ENCODE data around the gene SPATS2L. TPM values are rescaled to one million over a fixed set of nuclear protein-coding genes. Genes with fewer than 3 reads are reported as not detected.

SPATS2L gene
- total and polyA plus RNA-seq, 2 donors (not counting 1 experiment from before 2014, with no cell fraction given) = 0.27 to 0.44 TPM

GRCh38 chr2:200448455-200448854 lies 142.0 kb downstream of the SPATS2L start:
- peaks cover 34% of the 10 kb centered on the region for H3K4me1 Mint-ChIP-seq
- CTCF ChIA-PET = interaction anchor here (1.4 kb wide), 1 partner anchor 35 kb away, joined by 3 read pairs; no protein-coding TSS in a partner anchor
- POLR2A ChIA-PET = no interaction called here
- ATAC-seq (ENCODE audit: low read depth) (no peak), DNase-seq (no peak)
- Histone ChIP-seq H2AFZ (ENCODE audit: insufficient read depth, low read depth, low read length, poor library complexity, severe bottlenecking) (no peak overlapping the region), H3K27me3 (replicated peaks in 1 of 4; ENCODE audit: control extremely low read depth in 1 of 4, control insufficient read depth in 3 of 4, insufficient read depth in 4 of 4, low read length in 3 of 4) (no peaks in the 10 kb centered on the region), H3K4me3 (ENCODE audit: control extremely low read depth in 1 of 5, extremely low read depth in 1 of 5, insufficient read depth in 1 of 5, low read depth in 2 of 5, low read length in 4 of 5) (no peak overlapping the region), H3K9me3 (ENCODE audit: control extremely low read depth in 1 of 3, control insufficient read depth in 2 of 3, insufficient read depth in 1 of 3, low read length in 2 of 3) (no peaks in the 10 kb centered on the region), H3K4me2 (replicated peaks; ENCODE audit: low read depth, low read length, poor library complexity, severe bottlenecking) (no peak overlapping the region), H3K27ac (ENCODE audit: low read length in 2 of 2) (no peak overlapping the region), H3K9ac (ENCODE audit: low read length) (no peak overlapping the region), H3K4me1 (ENCODE audit: control insufficient read depth in 2 of 2, insufficient read depth in 2 of 2, low read length in 2 of 2) (peaks cover 26 to 33% of the 10 kb centered on the region in 2 donors), H3K36me3 (replicated peaks in 1 of 2; ENCODE audit: control extremely low read depth in 1 of 2, control insufficient read depth in 1 of 2, extremely low read depth in 1 of 2, insufficient read depth in 2 of 2, low read length in 1 of 2) (no peaks in the 10 kb centered on the region), H4K20me1 (ENCODE audit: control insufficient read depth, insufficient read depth, low read length, poor library complexity, severe bottlenecking) (no peaks in the 10 kb centered on the region), H3K79me2 (ENCODE audit: control insufficient read depth, insufficient read depth, low read length) (no peaks in the 10 kb centered on the region)
- no peak overlapping the region for H3K4me3 Mint-ChIP-seq
- no peaks in the 10 kb centered on the region for H3K9me3 Mint-ChIP-seq (ENCODE audit: insufficient read depth)
- TF ChIP-seq CTCF (IDR thresholded peaks at IDR 0.05) = no peak
- no peak for TF ChIP-seq EZH2 (IDR thresholded peaks at IDR 0.05; ENCODE audit: borderline replicate concordance, insufficient read depth, low read depth, low read length, poor library complexity, severe bottlenecking)
- H3K27me3 Mint-ChIP-seq = peaks cover 8% of the 10 kb centered on the region
- H3K27ac Mint-ChIP-seq = no peak overlapping the region
- intact Hi-C loops (cut with micrococcal nuclease) = no loop called here

GRCh38 chr2:200449149-200449548 lies 142.7 kb downstream of the SPATS2L start:
- no peak for ATAC-seq (ENCODE audit: low read depth)
- Mint-ChIP-seq H3K4me3 (no peak overlapping the region), H3K27me3 (peaks cover 4% of the 10 kb centered on the region), H3K27ac (no peak overlapping the region), H3K9me3 (ENCODE audit: insufficient read depth) (no peaks in the 10 kb centered on the region), H3K4me1 (peaks cover 34% of the 10 kb centered on the region)
- no peak overlapping the region for H3K4me3 ChIP-seq (ENCODE audit: control extremely low read depth in 1 of 5, extremely low read depth in 1 of 5, insufficient read depth in 1 of 5, low read depth in 2 of 5, low read length in 4 of 5)
- TF ChIP-seq EZH2 (IDR thresholded peaks at IDR 0.05; ENCODE audit: borderline replicate concordance, insufficient read depth, low read depth, low read length, poor library complexity, severe bottlenecking) = no peak
- no peak for TF ChIP-seq CTCF (IDR thresholded peaks at IDR 0.05)
- 30% methylated on average over 3 of the region's 4 CpGs for WGBS (ENCODE audit: insufficient coverage)
- H3K27me3 ChIP-seq (replicated peaks in 1 of 4; ENCODE audit: control extremely low read depth in 1 of 4, control insufficient read depth in 3 of 4, insufficient read depth in 4 of 4, low read length in 3 of 4) = no peaks in the 10 kb centered on the region
- ChIA-PET CTCF (interaction anchor here (1.4 kb wide), 1 partner anchor 34 kb away, joined by 3 read pairs; no protein-coding TSS in a partner anchor), POLR2A (no interaction called here)
- no peak overlapping the region for H3K4me2 ChIP-seq (replicated peaks; ENCODE audit: low read depth, low read length, poor library complexity, severe bottlenecking)
- H2AFZ ChIP-seq (ENCODE audit: insufficient read depth, low read depth, low read length, poor library complexity, severe bottlenecking) = no peak overlapping the region
- H3K4me1 ChIP-seq (ENCODE audit: control insufficient read depth in 2 of 2, insufficient read depth in 2 of 2, low read length in 2 of 2) = peaks cover 26 to 33% of the 10 kb centered on the region in 2 donors
- no peaks in the 10 kb centered on the region for H3K79me2 ChIP-seq (ENCODE audit: control insufficient read depth, insufficient read depth, low read length)
- intact Hi-C loops (cut with micrococcal nuclease) = no loop called here
- H3K27ac ChIP-seq (ENCODE audit: low read length in 2 of 2) = no peak overlapping the region
- H3K36me3 ChIP-seq (replicated peaks in 1 of 2; ENCODE audit: control extremely low read depth in 1 of 2, control insufficient read depth in 1 of 2, extremely low read depth in 1 of 2, insufficient read depth in 2 of 2, low read length in 1 of 2) = no peaks in the 10 kb centered on the region
- DNase-seq = no peak
- H3K9me3 ChIP-seq (ENCODE audit: control extremely low read depth in 1 of 3, control insufficient read depth in 2 of 3, insufficient read depth in 1 of 3, low read length in 2 of 3) = no peaks in the 10 kb centered on the region
- H4K20me1 ChIP-seq (ENCODE audit: control insufficient read depth, insufficient read depth, low read length, poor library complexity, severe bottlenecking) = no peaks in the 10 kb centered on the region
- H3K9ac ChIP-seq (ENCODE audit: low read length) = no peak overlapping the region
